Caco-2 (cell line): ENCODE data around the gene NKG7. TPM values are rescaled to one million over a fixed set of nuclear protein-coding genes. Genes with fewer than 3 reads are reported as not detected.

Experiments used
- BruUV-seq: library from RNA; stranded (reverse); fragments of 400-500 nt; replicated peaks from 2 replicates; lab custom pipeline; 2021; lab: Mats Ljungman, UMichigan
- CTCF ChIA-PET: fragments of 300-600 bp; sonication (Branson Sonifier 250); formaldehyde crosslinking; loops from one replicate; lab custom pipeline; 2022; ENCODE audit warnings: antibody characterized with exemption; lab: Charles Lee
- POLR2A ChIA-PET: fragments of 300-600 bp; sonication (Branson Sonifier 250); formaldehyde crosslinking; loops from one replicate; lab custom pipeline; 2022; ENCODE audit warnings: antibody characterized with exemption; lab: Charles Lee
- DNase-seq, 2 experiments: peaks; one replicate each; pipeline versions ENCODE4 v3.0.0 to v3.0.0-alpha.2; 2020 to 2022
- H3K27me3 ChIP-seq: replicated peaks from 2 replicates; pipeline ENCODE4 v1.6.0; 2011; ENCODE audit warnings: low read length; ENCODE audit not compliant: control insufficient read depth, insufficient read depth
- H3K36me3 ChIP-seq: 2 replicates; pipeline ENCODE4 v1.5.1; 2011; ENCODE audit warnings: low read length; ENCODE audit not compliant: control insufficient read depth, insufficient read depth
- H3K4me1 ChIP-seq: fragments of 250-450 bp; sonication (Bioruptor Pico); 2 replicates; pipeline ENCODE4 v1.5.1; 2020; ENCODE audit warnings: mild to moderate bottlenecking
- H3K4me3 ChIP-seq: 2 replicates; pipeline ENCODE4 v1.5.1; 2011; ENCODE audit warnings: low read depth, mild to moderate bottlenecking, control low read depth, low read length
- H3K9me3 ChIP-seq: fragments of 250-450 bp; sonication (Bioruptor Pico); 2 replicates; pipeline ENCODE4 v1.5.1; 2020; ENCODE audit warnings: mild to moderate bottlenecking, moderate library complexity
- H3K27ac Mint-ChIP-seq: one replicate; pipeline ENCODE4 v1.8.0; 2022; ENCODE audit warnings: mixed read lengths; ENCODE audit not compliant: unreplicated experiment
- H3K27me3 Mint-ChIP-seq: one replicate; pipeline ENCODE4 v1.8.0; 2022; ENCODE audit warnings: mixed read lengths; ENCODE audit not compliant: insufficient read depth, unreplicated experiment
- H3K36me3 Mint-ChIP-seq: one replicate; pipeline ENCODE4 v1.8.0; 2022; ENCODE audit warnings: mild to moderate bottlenecking, mixed read lengths; ENCODE audit not compliant: insufficient read depth, unreplicated experiment
- H3K4me1 Mint-ChIP-seq: one replicate; pipeline ENCODE4 v1.8.0; 2022; ENCODE audit warnings: low read depth, mixed read lengths; ENCODE audit not compliant: unreplicated experiment
- H3K4me3 Mint-ChIP-seq: one replicate; pipeline ENCODE4 v1.8.0; 2022; ENCODE audit warnings: mild to moderate bottlenecking, moderate library complexity, mixed read lengths; ENCODE audit not compliant: unreplicated experiment
- H3K9me3 Mint-ChIP-seq: one replicate; pipeline ENCODE4 v1.8.0; 2022; ENCODE audit warnings: mixed read lengths; ENCODE audit not compliant: unreplicated experiment
- CTCF ChIP-seq, 2 experiments: fragments of 200-600 bp in 1 of 2; IDR thresholded peaks; 1 replicate in 1 of 2; 2 replicates in 1 of 2; pipeline versions ENCODE4 v1.5.1 to v1.8.0; 2011 to 2022; ENCODE audit warnings: antibody characterized with exemption in 1 of 2, control low read depth in 1 of 2, inconsistent platforms in 1 of 2, low read depth in 1 of 2, low read length in 1 of 2, mild to moderate bottlenecking in 1 of 2, moderate library complexity in 1 of 2; ENCODE audit not compliant: insufficient read depth in 1 of 2, severe bottlenecking in 1 of 2, unreplicated experiment in 1 of 2
- intact Hi-C: fragments of 100-400 bp; cut with micrococcal nuclease; formaldehyde crosslinking; loops from one replicate; pipeline ENCODE4 v1.10.0; 2022; ENCODE audit not compliant: unreplicated experiment
- total RNA-seq: library from RNA; stranded (reverse); gene quantifications from 2 replicates; pipeline ENCODE4 v1.2.3, GENCODE V29; 2022

The NKG7 gene
- total RNA-seq, 1 experiment from 2014 or later = not detected

GRCh38 chr19:51345076-51345620, 27.3 kb downstream of the NKG7 start:
- CTCF ChIA-PET = no interaction called here
- Histone ChIP-seq H3K27me3 (no peaks in the 10 kb centered on the region), H3K36me3 (peaks cover 4% of the 10 kb centered on the region; the same call in 1 of the 2 replicates), H3K9me3 (no peaks in the 10 kb centered on the region), H3K4me1 (peaks cover 43% of the 10 kb centered on the region), H3K4me3 (no peak overlapping the region)
- peaks cover 54% of the 10 kb centered on the region for H3K36me3 Mint-ChIP-seq
- H3K27me3 Mint-ChIP-seq = no peaks in the 10 kb centered on the region
- BruUV-seq = no TSS peak
- no peak for DNase-seq
- no peaks in the 10 kb centered on the region for H3K9me3 Mint-ChIP-seq
- TF ChIP-seq CTCF (IDR thresholded peaks at IDR 0.05; ENCODE audit: insufficient read depth in 1 of 2, low read depth in 1 of 2, low read length in 1 of 2, severe bottlenecking in 1 of 2, unreplicated experiment in 1 of 2) = no peak
- no peak overlapping the region for H3K4me3 Mint-ChIP-seq
- H3K27ac Mint-ChIP-seq = peak overlapping the region; percentile 26
- H3K4me1 Mint-ChIP-seq = peaks cover 26% of the 10 kb centered on the region
- intact Hi-C loops = no loop called here
- POLR2A ChIA-PET = no interaction called here

- H3K4me1 ChIP-seq = peaks cover 35% of the 10 kb centered on the region
- no peak overlapping the region for H3K4me3 ChIP-seq
- no peak for TF ChIP-seq CTCF (IDR thresholded peaks at IDR 0.05; ENCODE audit: insufficient read depth in 1 of 2, low read depth in 1 of 2, low read length in 1 of 2, severe bottlenecking in 1 of 2, unreplicated experiment in 1 of 2)
- no TSS peak for BruUV-seq
- Mint-ChIP-seq H3K36me3 (peaks cover 48% of the 10 kb centered on the region), H3K27ac (peak overlapping the region; percentile 58), H3K9me3 (no peaks in the 10 kb centered on the region), H3K27me3 (no peaks in the 10 kb centered on the region), H3K4me1 (peaks cover 32% of the 10 kb centered on the region), H3K4me3 (peak overlapping the region; percentile 57)
- ChIA-PET POLR2A (interaction anchor here (1.6 to 2.4 kb wide), 2 partner anchors 12 to 23 kb away, joined by 7 to 11 read pairs; no protein-coding TSS in a partner anchor), CTCF (interaction anchor here (1.1 to 3.9 kb wide), 2 partner anchors 12 to 65 kb away, joined by 4 to 46 read pairs; no protein-coding TSS in a partner anchor)
- DNase-seq = no peak
- H3K9me3 ChIP-seq = no peaks in the 10 kb centered on the region
- intact Hi-C loops = no loop called here
- H3K27me3 ChIP-seq = no peaks in the 10 kb centered on the region
- peaks cover 1% of the 10 kb centered on the region; the same call in 1 of the 2 replicates for H3K36me3 ChIP-seq
Observed at GRCh38 chr19:51342631-51343569, 29.6 kb downstream of the NKG7 start.

- Histone ChIP-seq H3K4me3 (peak within 1 kb of the TSS; percentile 78), H3K27me3 (no peaks in the 10 kb centered on the region), H3K9me3 (no peaks in the 10 kb centered on the region), H3K4me1 (peaks cover 27% of the 10 kb centered on the region), H3K36me3 (peaks cover 1% of the 10 kb centered on the region; the same call in 1 of the 2 replicates)
- TF ChIP-seq CTCF (IDR thresholded peaks at IDR 0.05; ENCODE audit: insufficient read depth in 1 of 2, low read depth in 1 of 2, low read length in 1 of 2, severe bottlenecking in 1 of 2, unreplicated experiment in 1 of 2) = no peak
- ChIA-PET CTCF (interaction anchor here (1.1 to 3.9 kb wide), 2 partner anchors 13 to 66 kb away, joined by 4 to 46 read pairs; no protein-coding TSS in a partner anchor), POLR2A (interaction anchor here (1.0 to 2.4 kb wide), 3 partner anchors 13 to 26 kb away, joined by 3 to 11 read pairs (median 7); no protein-coding TSS in a partner anchor)
- Mint-ChIP-seq H3K4me3 (peak within 1 kb of the TSS; percentile 86), H3K36me3 (peaks cover 39% of the 10 kb centered on the region), H3K9me3 (no peaks in the 10 kb centered on the region), H3K27ac (peak within 1 kb of the TSS; percentile 91), H3K4me1 (peaks cover 25% of the 10 kb centered on the region), H3K27me3 (no peaks in the 10 kb centered on the region)
- intact Hi-C loops = no loop called here
- DNase-seq = peak in 1 of 2 experiments; percentile 38
- BruUV-seq = no TSS peak
Observed at GRCh38 chr19:51341976-51342580, 30.4 kb downstream of the NKG7 start, which contains the start of gene VSIG10L. VSIG10L (minus strand) TSS chr19:51342139; CDS start chr19:51342124, 15 bp downstream.
